Ascending aorta (tissue), 2 donors: ENCODE data around the gene ZNF735. TPM values are rescaled to one million over a fixed set of nuclear protein-coding genes. Genes with fewer than 3 reads are reported as not detected.
"Not testable (repeated sequence)": the region's sequence is repeated elsewhere in the genome, so short reads cannot be mapped to it uniquely, and the experiment has no call there.

Experiments
- DNase-seq, 2 donors: peaks; one replicate each; pipeline ENCODE4 v3.0.0-alpha.2; 2019; ENCODE audit warnings: low spot score in 2 of 2
- H3K27ac ChIP-seq, 2 donors: fragments of 200-600 bp; sonication (generic); one replicate each; pipeline ENCODE4 v1.5.1; 2016 to 2017; ENCODE audit warnings: mild to moderate bottlenecking in 1 of 2
- H3K27me3 ChIP-seq: fragments of 200-600 bp; sonication (generic); one replicate; pipeline ENCODE4 v1.5.1; 2017
- H3K36me3 ChIP-seq, 2 donors: fragments of 200-600 bp; sonication (generic); one replicate each; pipeline ENCODE4 v1.5.1; 2016
- H3K4me1 ChIP-seq, 2 donors: fragments of 200-600 bp; sonication (generic); one replicate each; pipeline ENCODE4 v1.5.1; 2016 to 2017; ENCODE audit warnings: mild to moderate bottlenecking in 1 of 2
- H3K4me3 ChIP-seq, 2 donors: fragments of 200-600 bp; sonication (generic); one replicate each; pipeline ENCODE4 v1.5.1; 2016 to 2017; ENCODE audit warnings: mild to moderate bottlenecking in 1 of 2
- H3K9me3 ChIP-seq, 2 donors: fragments of 200-600 bp; sonication (generic); one replicate each; pipeline ENCODE4 v1.5.1; 2016
- CTCF ChIP-seq, 3 experiments: fragments of 200-600 bp in 2 of 3; fragments of 450-650 bp in 1 of 3; sonication (generic) in 2 of 3; IDR thresholded peaks; one replicate each; pipeline ENCODE4 v1.5.1; 2016 to 2019; ENCODE audit warnings: antibody characterized with exemption in 3 of 3, mild to moderate bottlenecking in 1 of 3, moderate library complexity in 1 of 3
- intact Hi-C: fragments of 100-400 bp; cut with DNase I; formaldehyde crosslinking; loops from one replicate; pipeline ENCODE4 v1.15.1; 2023
- total RNA-seq: library from RNA; depleted of rRNA; stranded (reverse); fragments of >200 nt; gene quantifications from one replicate; pipeline ENCODE4 v1.1.0, GENCODE V29; 2016

Gene ZNF735
- not detected for total RNA-seq

GRCh38 chr7:64206903-64207302, at the start of gene ZNF735:
Gene ZNF735 (plus strand): TSS chr7:64207203. CDS start chr7:64207203, 0 bp downstream.
- Histone ChIP-seq H3K36me3 (no peaks in the 10 kb centered on the region), H3K9me3 (peaks cover 0 to 3% of the 10 kb centered on the region in 2 donors), H3K4me1 (no peaks in the 10 kb centered on the region), H3K27ac (no peak within 1 kb of the TSS), H3K27me3 (no peaks in the 10 kb centered on the region), H3K4me3 (no peak within 1 kb of the TSS)
- DNase-seq, result no peak
- intact Hi-C loops, result no loop called here
- TF ChIP-seq CTCF (IDR thresholded peaks at IDR 0.05), result no peak

- intact Hi-C loops, H3K9me3 ChIP-seq, H3K36me3 ChIP-seq, H3K4me3 ChIP-seq, H3K4me1 ChIP-seq, H3K27ac ChIP-seq, H3K27me3 ChIP-seq, DNase-seq: not testable (repeated sequence)
These were observed 36.0 kb upstream of the ZNF735 start for GRCh38 chr7:64170974-64171373.

GRCh38 chr7:64174328-64174727, 32.7 kb upstream of the ZNF735 start:
- Histone ChIP-seq H3K4me3 (no peak overlapping the region), H3K36me3 (no peaks in the 10 kb centered on the region), H3K27ac (no peak overlapping the region), H3K4me1 (no peaks in the 10 kb centered on the region), H3K9me3 (no peaks in the 10 kb centered on the region), H3K27me3 (no peaks in the 10 kb centered on the region)
- DNase-seq, result no peak
- intact Hi-C loops, result no loop called here
- TF ChIP-seq CTCF (IDR thresholded peaks at IDR 0.05), result no peak

GRCh38 chr7:64174941-64175340, 32.1 kb upstream of the ZNF735 start:
- H3K4me1 ChIP-seq, result no peaks in the 10 kb centered on the region
- H3K4me3 ChIP-seq, result no peak overlapping the region
- intact Hi-C loops, result no loop called here
- TF ChIP-seq CTCF (IDR thresholded peaks at IDR 0.05), result no peak
- no peak for DNase-seq
- H3K36me3 ChIP-seq, result no peaks in the 10 kb centered on the region
- H3K9me3 ChIP-seq, result no peaks in the 10 kb centered on the region
- H3K27ac ChIP-seq, result no peak overlapping the region
- no peaks in the 10 kb centered on the region for H3K27me3 ChIP-seq

GRCh38 chr7:64180989-64181388, 26.0 kb upstream of the ZNF735 start:
- intact Hi-C loops, result loop anchor here (5.0 kb wide), 1 partner anchor 436 kb away; no protein-coding TSS in a partner anchor
- Histone ChIP-seq H3K4me1 (no peaks in the 10 kb centered on the region), H3K27ac (no peak overlapping the region), H3K4me3 (no peak overlapping the region), H3K36me3 (no peaks in the 10 kb centered on the region), H3K27me3 (peaks cover 10% of the 10 kb centered on the region), H3K9me3 (peaks cover 0 to 10% of the 10 kb centered on the region in 2 donors)
- no peak for DNase-seq
- peak in 1 of 3 experiments; percentile 30 for TF ChIP-seq CTCF (IDR thresholded peaks at IDR 0.05)

- H3K27ac ChIP-seq, result no peak overlapping the region
- H3K27me3 ChIP-seq, result peaks cover 10% of the 10 kb centered on the region
- H3K36me3 ChIP-seq, result no peaks in the 10 kb centered on the region
- no peaks in the 10 kb centered on the region for H3K4me1 ChIP-seq
- peaks cover 0 to 10% of the 10 kb centered on the region in 2 donors for H3K9me3 ChIP-seq
- peak overlapping the region in 1 of 2 donors; percentile 23 for H3K4me3 ChIP-seq
- intact Hi-C loops, result loop anchor here (5.0 kb wide), 1 partner anchor 436 kb away; no protein-coding TSS in a partner anchor
- TF ChIP-seq CTCF (IDR thresholded peaks at IDR 0.05), result no peak
- DNase-seq, result no peak
These were observed 25.4 kb upstream of the ZNF735 start for GRCh38 chr7:64181586-64181985.
